ENCODE data around the gene GPR108.
"Not testable (repeated sequence)": the region's sequence is repeated elsewhere in the genome, so short reads cannot be mapped to it uniquely, and the experiment has no call there.

Gene GPR108

GRCh38 chr19:6760606-6761005 lies 23.2 kb upstream of the GPR108 start:
- DNase-seq = no peak

DNA sequence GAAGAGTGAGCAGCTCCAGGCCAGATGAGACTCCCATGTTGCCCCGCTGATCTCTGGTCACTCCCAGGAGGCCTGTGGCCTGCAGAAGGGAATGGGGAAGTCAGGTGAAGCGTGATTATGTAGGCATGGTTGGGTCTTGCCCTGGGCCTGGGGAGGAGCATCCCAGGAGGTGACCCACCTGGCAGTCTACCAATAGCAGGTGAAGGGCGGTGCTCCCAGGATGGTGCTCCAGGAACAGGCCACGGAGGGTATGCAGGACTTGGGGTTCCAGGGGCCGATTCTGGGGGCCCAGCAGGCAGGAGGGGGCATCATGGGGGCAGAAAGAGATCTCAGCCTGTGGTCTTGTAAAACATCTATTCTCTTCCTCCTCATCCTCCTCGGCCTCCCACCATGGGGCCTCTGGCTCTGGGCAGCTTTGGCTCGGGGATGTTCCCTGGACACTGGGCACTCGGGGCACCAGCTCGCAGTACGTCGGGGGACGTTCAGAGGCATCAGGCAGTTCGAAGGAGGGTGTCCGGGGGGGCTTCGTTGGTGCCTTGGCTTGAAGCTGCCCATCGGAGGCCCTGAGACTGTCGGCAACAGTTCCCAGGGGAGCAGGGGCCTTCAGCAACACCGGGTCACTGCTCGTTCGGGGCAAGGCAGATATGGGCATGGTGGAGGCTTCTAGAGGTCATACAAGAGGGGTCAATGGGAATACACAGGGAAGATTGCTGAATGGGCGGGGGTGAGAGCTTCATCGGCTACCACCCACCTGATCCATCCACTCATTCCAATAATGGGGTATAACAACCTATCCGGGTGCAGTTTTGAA lies 17.5 kb upstream of the GPR108 start:
- no peak for DNase-seq

- DNase-seq = no peak
Measured at GRCh38 chr19:6754136-6754535, 16.8 kb upstream of the GPR108 start.

GRCh38 chr19:6753178-6754031 lies 16.0 kb upstream of the GPR108 start:
- peak; percentile 91 for DNase-seq

DNA sequence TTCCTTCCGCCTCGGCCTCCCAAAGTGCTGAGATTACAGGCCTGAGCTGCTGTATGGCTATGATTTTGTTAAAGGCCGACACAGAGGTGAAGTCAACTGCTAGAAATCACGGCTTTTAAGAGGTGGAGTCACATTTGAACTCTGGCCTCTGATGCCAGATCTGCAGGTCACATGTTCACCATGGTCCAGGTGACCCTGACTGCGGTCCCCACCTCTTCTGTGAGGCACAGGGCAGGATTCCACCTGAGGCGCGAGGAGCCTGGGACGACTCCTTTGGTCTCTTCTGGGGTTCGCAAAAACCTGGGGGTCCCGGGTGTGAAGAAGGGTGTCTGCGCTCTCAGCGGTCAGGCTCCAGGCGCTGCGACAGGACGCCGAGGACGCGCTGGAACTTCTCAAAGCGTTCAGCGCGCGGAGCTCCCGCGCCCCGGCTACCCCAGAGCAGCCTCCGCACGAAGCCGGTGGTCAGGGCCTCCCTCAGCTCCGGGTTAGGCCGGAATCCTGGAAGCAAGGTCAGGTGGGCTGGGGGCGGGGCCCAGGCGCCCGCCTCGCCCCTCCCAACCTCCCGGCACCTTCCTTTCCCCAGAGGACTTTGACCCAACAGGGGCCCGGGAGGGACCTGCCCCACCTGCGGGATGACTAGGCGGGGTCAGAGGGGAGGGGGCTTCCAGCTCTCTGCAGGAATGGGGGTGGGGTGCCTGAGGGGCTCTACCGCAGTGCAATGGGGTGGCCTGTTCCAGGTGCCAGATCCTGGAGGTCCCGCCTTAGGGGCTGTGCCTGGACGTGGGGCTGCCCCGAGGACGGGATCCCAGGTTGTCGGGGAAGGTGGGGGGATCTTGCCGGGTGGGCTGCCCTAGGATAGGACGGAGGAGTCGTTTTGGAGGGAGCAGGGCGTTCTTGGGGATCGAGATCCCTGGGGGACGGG lies 15.1 kb upstream of the GPR108 start:
- no peak for DNase-seq

DNA sequence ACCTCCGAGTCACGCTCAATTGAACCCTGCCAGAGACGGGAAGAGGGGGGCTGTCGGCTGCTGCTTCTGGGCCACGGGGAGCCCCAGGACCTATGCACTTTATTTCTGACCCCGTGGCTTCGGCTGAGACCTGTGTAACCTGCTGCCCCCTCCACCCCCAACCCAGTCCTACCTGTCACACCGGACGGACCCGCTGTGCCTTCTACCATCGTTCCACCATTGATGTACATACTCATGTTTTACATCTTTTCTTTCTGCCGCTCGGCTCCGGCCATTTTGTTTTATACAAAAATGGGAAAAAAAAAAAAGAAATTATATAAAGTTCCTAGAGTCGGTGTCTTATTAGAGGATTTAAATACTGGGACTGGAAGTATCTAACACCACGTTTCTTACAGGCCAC lies 13.8 kb upstream of the GPR108 start:
- DNase-seq = no peak

GRCh38 chr19:6750062-6750461 lies 12.7 kb upstream of the GPR108 start:
- DNase-seq = no peak

- not testable (repeated sequence) for DNase-seq
Measured at GRCh38 chr19:6748543-6748942, 11.2 kb upstream of the GPR108 start.

DNA sequence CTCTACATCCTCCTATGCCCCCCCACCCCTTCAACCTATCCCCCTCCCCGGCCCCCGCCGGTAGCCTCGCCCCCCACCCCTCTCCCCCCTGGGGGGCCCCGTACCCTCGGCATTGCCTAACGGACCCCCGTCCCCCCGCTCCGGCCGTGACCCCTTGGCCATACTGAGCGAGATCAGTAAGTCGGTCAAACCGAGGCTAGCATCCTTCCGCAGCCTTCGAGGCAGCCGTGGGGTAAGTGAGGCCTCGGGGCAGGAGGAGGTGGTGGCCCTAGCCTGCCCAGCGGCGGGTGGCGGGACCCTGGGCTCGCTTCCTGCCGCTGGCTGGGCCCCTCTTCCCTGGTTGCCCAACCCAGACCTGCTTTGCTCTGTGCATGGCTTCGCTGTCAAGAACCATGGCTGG lies 8.6 kb upstream of the GPR108 start:
- no peak for DNase-seq

DNA sequence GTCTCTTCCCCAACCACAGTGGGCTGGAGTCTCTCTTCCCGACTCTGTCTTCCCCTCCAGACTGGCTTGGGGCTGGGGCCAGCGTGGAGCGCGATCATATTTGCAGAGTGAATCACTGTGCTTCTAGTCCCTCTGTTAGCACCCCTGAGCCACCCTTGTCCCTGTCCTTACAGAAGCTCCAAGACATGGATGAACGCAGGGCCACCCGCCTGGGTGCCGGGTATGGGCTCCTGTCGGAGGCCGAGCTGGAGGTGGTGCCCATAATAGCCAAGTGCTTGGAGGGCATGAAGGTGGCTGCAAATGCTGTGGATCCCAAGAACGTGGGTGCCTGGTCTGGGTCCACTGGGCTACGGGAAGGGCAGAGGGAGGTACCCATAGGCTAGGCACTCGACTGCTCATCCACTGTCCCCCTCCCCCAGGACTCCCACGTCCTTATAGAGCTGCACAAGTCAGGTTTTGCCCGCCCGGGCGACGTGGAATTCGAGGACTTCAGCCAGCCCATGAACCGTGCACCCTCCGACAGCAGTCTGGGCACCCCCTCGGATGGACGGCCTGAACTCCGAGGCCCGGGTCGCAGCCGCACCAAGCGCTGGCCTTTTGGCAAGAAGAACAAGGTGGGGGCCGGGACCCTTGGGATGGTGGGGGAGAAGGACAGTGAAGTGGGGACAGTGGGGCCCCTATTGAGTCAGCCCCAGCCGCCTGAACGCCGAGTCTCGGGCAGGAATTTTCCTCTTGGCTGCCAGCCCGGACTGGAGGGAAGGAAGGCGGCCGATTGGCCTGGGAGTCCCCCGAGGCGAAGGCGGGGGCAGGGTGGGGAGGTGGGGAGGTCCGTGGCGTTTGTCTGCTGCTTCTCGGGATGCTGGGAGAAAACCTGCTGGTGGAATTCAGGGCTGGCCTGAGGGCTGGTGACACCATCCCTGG lies 7.3 kb upstream of the GPR108 start:
- DNase-seq = no peak

- DNase-seq = no peak
Measured at GRCh38 chr19:6743714-6744380, 6.5 kb upstream of the GPR108 start.

GRCh38 chr19:6743066-6743465 lies 5.7 kb upstream of the GPR108 start:
- no peak for DNase-seq

DNA sequence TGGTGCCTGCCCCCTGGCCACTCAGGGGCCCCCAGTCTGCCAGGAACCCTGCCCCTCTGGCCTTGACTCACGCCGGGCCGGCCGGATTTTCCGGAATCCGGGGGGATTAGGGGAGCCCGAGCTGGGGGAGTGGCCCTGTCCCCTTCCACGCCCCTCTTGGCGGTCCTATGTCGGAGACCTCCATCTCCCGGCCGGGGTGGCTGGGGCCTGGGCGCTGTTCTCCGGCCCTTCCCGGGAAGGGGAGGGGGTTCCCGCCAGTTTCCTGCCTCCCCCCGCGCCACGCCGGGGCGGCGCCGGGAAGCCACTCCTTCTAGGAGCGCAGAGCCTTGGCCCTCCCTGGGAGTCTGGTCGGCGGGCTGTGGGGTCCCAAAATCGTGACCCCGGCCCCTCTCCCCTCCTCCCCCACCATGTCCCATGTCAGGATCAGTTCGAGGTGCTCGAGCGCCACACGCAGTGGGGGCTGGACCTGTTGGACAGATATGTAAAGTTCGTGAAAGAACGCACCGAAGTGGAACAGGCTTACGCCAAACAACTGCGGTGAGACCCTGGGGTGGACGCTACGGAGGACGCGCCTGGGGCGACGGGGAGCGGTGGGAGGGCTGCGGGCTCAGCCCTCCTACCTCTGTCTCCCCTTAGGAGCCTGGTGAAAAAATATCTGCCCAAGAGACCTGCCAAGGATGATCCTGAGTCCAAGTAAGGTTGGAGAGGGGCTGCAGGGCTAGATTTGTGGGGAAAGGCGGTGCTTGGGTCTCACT lies 3.4 kb upstream of the GPR108 start:
- peak; percentile 36 for DNase-seq

- peak; percentile 48 for DNase-seq
Measured at GRCh38 chr19:6739883-6740588, 2.7 kb upstream of the GPR108 start.

DNA sequence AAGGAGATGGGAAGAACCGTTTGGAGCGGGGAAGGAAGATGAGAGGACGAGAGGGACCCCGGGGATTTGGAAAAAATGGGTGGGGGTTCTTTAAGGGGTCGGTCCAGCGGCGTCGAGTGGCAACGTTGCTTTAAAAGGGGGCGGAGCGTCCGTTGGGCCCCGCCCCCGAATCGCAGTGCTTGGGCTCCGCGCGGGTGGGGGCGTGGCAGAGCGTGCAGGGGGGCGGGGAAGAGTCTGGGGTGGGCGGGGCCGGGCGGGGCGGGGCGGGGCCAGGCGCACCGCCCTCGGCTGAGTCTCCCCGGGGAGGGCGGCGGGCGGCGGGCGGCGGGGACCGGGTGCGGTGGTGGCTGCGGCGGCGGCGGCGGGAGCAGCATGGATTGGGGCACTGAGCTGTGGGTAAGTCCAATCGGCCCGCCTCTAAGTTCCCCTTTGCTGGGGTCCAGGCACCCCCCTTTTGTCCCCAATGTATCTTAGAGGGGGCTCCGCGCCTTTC lies 2.1 kb upstream of the GPR108 start, which contains the start of gene TRIP10:
TRIP10 (plus strand) TSS at position 291 of the 493 bp plus-strand sequence; CDS start at position 373, 82 bp downstream.
- peak; percentile 82 for DNase-seq

- peak; percentile 45 for DNase-seq
Measured at GRCh38 chr19:6738787-6739389, 1.5 kb upstream of the GPR108 start.

GRCh38 chr19:6737873-6738786 lies 750 bp upstream of the GPR108 start:
- peak; percentile 86 for DNase-seq

GRCh38 chr19:6736917-6737283 lies 480 bp downstream of the GPR108 start:
- DNase-seq = no peak
